Transverse colon (tissue), 4 donors: ENCODE results near the gene CNTD1.

ENCODE experiments used
- POLR2AphosphoS5 ChIP-seq, 3 donors: sonication (generic); formaldehyde crosslinking; IDR thresholded peaks; one replicate each; pipeline ENCODE4 v1.6.1; 2016; ENCODE audit warnings: antibody characterized with exemption in 3 of 3
- TF ChIP-seq, protein P1 (sequence below), 5 experiments: fragments of 200-600 bp in 3 of 5; fragments of 450-650 bp in 2 of 5; sonication (generic) in 3 of 5; IDR thresholded peaks; 1 replicate in 2 of 5; 2 replicates in 3 of 5; pipeline ENCODE4 v1.5.1; 2016 to 2017; ENCODE audit warnings: antibody characterized with exemption in 5 of 5, inconsistent platforms in 3 of 5, mild to moderate bottlenecking in 2 of 5, moderate library complexity in 1 of 5

- TF ChIP-seq, protein P1, sequence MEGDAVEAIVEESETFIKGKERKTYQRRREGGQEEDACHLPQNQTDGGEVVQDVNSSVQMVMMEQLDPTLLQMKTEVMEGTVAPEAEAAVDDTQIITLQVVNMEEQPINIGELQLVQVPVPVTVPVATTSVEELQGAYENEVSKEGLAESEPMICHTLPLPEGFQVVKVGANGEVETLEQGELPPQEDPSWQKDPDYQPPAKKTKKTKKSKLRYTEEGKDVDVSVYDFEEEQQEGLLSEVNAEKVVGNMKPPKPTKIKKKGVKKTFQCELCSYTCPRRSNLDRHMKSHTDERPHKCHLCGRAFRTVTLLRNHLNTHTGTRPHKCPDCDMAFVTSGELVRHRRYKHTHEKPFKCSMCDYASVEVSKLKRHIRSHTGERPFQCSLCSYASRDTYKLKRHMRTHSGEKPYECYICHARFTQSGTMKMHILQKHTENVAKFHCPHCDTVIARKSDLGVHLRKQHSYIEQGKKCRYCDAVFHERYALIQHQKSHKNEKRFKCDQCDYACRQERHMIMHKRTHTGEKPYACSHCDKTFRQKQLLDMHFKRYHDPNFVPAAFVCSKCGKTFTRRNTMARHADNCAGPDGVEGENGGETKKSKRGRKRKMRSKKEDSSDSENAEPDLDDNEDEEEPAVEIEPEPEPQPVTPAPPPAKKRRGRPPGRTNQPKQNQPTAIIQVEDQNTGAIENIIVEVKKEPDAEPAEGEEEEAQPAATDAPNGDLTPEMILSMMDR (IDR thresholded peaks at IDR 0.05): no peak
- TF ChIP-seq POLR2AphosphoS5 (IDR thresholded peaks at IDR 0.05): no peak
Observed at GRCh38 chr17:42787266-42787665, 11.4 kb upstream of the CNTD1 start.
